ENCODE results near the gene LYZL4. TPM values are rescaled to one million over a fixed set of nuclear protein-coding genes. Genes with fewer than 3 reads are reported as not detected.

Gene LYZL4
- total RNA-seq, 1 donor from 2014 or later: not detected

- no peak for DNase-seq
Observed at GRCh38 chr3:42371776-42372175, 38.6 kb downstream of the LYZL4 start.

GRCh38 chr3:42369832-42370231 lies 40.6 kb downstream of the LYZL4 start:
- peak; percentile 14 for DNase-seq

- peak; percentile 91 for DNase-seq
Observed at GRCh38 chr3:42369304-42369703, 41.1 kb downstream of the LYZL4 start.

DNA sequence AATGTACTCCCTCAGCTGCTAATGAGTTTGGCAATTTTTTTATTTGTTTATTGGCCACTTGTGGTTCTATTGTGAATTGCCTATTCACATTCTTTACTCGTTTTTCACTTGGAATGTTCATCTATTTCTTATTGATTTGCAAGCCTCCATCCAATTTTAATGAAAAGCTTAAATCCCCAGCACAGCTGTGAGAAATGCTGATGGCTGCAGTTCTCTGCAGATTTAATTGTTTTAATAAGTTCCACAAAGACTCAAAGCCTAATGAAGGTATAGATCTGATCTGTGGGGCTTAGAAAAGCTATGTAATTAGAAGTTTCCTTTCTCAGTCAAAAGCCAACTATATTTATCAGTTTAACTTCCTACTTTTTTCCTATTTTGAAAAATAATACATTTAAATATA lies 41.5 kb downstream of the LYZL4 start:
- DNase-seq: peak; percentile 17

DNA sequence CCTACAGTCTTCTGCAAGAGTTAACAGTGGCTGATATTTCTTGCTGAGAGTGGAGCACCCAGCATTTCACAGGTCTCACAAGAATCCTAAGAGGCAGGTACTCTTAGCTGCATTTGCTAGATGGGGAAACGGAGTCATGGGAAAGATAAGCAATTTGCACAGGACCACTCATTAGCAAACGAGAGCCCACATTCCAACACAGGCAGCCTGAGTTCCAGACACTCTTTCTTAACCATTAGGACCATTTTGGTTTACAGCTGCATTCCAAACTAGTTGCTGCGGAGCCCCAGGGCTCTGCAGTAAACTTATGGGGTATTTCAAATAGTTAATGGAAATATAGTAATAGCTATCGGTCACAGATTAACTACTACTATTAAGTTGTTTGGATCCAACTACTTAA lies 42.5 kb downstream of the LYZL4 start:
- DNase-seq: no peak

DNA sequence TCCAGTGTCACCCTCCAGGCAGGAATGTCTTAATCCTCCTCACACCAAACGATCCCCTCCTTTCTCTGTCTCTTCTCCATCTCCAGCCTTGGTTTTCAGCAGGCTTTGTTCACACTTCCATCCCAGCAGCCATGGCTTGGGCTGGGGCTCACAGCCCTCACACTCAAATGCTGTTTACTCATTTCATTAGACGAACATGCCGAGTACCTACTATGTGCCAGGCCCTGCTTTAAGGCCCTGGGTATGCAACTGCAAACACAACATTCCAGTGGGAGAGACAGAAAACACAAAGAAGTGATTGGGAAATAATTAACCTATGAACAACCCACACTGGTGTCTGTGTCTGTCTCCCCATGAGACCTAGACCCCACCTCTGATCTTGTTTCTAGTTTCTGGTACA lies 43.9 kb downstream of the LYZL4 start:
- no peak for DNase-seq

- DNase-seq: no peak
Observed at GRCh38 chr3:42357335-42357734, 53.1 kb downstream of the LYZL4 start.

DNA sequence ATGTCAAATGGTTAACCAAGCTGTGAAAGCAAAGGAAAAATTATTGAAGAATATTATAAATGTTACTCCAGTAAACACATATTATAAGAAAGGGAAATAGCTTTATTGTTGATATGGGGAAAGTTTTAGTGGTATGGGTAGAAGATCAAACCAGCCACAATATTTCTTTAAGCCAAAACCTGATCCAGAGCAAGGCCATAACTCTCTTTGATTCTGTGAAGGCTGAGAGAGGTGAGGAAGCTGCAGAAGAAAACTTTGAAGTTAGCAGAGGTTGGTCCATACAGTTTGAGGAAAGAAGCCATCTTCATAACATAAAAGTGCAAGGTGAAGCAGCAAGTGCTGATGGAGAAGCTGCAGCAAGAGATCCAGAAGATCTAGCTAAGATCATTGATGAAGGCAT lies 54.8 kb downstream of the LYZL4 start:
- DNase-seq: no peak

GRCh38 chr3:42353631-42354030 lies 56.8 kb downstream of the LYZL4 start:
- DNase-seq: no peak

- peak; percentile 26 for DNase-seq
Observed at GRCh38 chr3:42351207-42351606, 59.2 kb downstream of the LYZL4 start.

- DNase-seq: no peak
Observed at GRCh38 chr3:42349765-42350594, 60.4 kb downstream of the LYZL4 start.

DNA sequence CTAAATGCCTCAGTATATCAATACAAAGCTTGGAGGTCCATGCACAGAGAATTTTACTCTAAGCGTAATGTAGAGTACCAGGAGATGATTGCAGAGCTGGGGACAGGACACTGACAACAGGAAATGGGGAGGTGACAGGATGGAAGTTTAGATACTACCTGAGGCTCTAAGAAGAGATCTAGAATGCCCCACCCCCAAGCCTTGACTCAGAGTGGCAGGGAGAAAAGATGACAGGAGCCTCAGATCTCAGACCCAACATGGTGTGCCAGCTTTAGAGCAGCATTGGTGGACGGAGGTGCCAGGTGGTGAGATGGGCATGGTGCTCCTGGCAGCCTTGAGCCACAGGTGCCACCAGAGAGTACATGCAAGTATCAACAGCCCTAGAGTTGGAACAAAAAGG lies 62.5 kb downstream of the LYZL4 start:
- no peak for DNase-seq

Other genes starting within 250 kb of the LYZL4 start
- gene CCK, start 144.4 kb downstream of the LYZL4 start, total RNA-seq: not detected
- gene VIPR1, start 92.0 kb upstream of the LYZL4 start, total RNA-seq: 18.7 TPM
- 45.5 TPM for gene SEC22C, start 171.4 kb upstream of the LYZL4 start, total RNA-seq
- 16.3 TPM for gene SS18L2, start 180.2 kb upstream of the LYZL4 start, total RNA-seq
- 182 TPM for gene NKTR, start 190.1 kb upstream of the LYZL4 start, total RNA-seq
- gene ZBTB47, start 243.1 kb upstream of the LYZL4 start, total RNA-seq: 41.5 TPM